DND-41 (cell line): ENCODE results near the gene VPS8.

Experiments
- ATAC-seq: fragments of 200-7000 bp; cut with Tn5 transposase; 3 replicates; pipeline ENCODE4 v1.9.1; 2021; ENCODE audit warnings: low read depth; ENCODE audit not compliant: insufficient read depth
- DNase-seq: peaks from one replicate; pipeline ENCODE4 v3.0.0-alpha.2; 2020
- H2AFZ ChIP-seq: 2 replicates; pipeline ENCODE4 v1.6.0; 2012; ENCODE audit warnings: low read depth, low read length
- H3K27ac ChIP-seq: 2 replicates; pipeline ENCODE4 v1.5.1; 2012; ENCODE audit warnings: low read length, inconsistent platforms
- H3K27me3 ChIP-seq: fragments of 200-600 bp; sonication (generic); 2 replicates; pipeline ENCODE4 v1.6.0; 2012; ENCODE audit warnings: low read length, mild to moderate bottlenecking, inconsistent platforms; ENCODE audit not compliant: insufficient read depth, poor library complexity
- H3K36me3 ChIP-seq: 2 replicates; pipeline ENCODE4 v1.5.1; 2012; ENCODE audit warnings: low read length, inconsistent platforms; ENCODE audit not compliant: insufficient read depth
- H3K4me1 ChIP-seq: 2 replicates; pipeline ENCODE4 v1.5.1; 2012; ENCODE audit warnings: mild to moderate bottlenecking, low read length; ENCODE audit not compliant: insufficient read depth
- H3K4me2 ChIP-seq: 2 replicates; pipeline ENCODE4 v1.6.0; 2012; ENCODE audit warnings: mild to moderate bottlenecking, moderate library complexity, low read length, inconsistent platforms; ENCODE audit not compliant: insufficient read depth
- H3K4me3 ChIP-seq, 2 experiments: fragments of 200-600 bp in 1 of 2; shearing (Covaris generic) in 1 of 2; 2 replicates each; pipeline ENCODE4 v1.5.1; 2012 to 2016; ENCODE audit warnings: inconsistent platforms in 2 of 2, low read length in 2 of 2, mild to moderate bottlenecking in 2 of 2, low read depth in 1 of 2, moderate library complexity in 1 of 2
- H3K79me2 ChIP-seq: 2 replicates; pipeline ENCODE4 v1.6.0; 2012; ENCODE audit warnings: low read length, inconsistent platforms; ENCODE audit not compliant: insufficient read depth
- H3K9ac ChIP-seq: 2 replicates; pipeline ENCODE4 v1.6.0; 2012; ENCODE audit warnings: low read depth, mild to moderate bottlenecking, inconsistent platforms, low read length, moderate library complexity
- H3K9me3 ChIP-seq: 2 replicates; pipeline ENCODE4 v1.5.1; 2012; ENCODE audit warnings: low read length, moderate library complexity, mild to moderate bottlenecking, inconsistent platforms; ENCODE audit not compliant: insufficient read depth, severe bottlenecking
- H4K20me1 ChIP-seq: 2 replicates; pipeline ENCODE4 v1.6.0; 2012; ENCODE audit warnings: low read length; ENCODE audit not compliant: insufficient read depth
- CTCF ChIP-seq: IDR thresholded peaks from 2 replicates; pipeline ENCODE4 v1.5.1; 2012; ENCODE audit warnings: borderline replicate concordance, low read length, moderate library complexity, mild to moderate bottlenecking; ENCODE audit not compliant: poor library complexity, severe bottlenecking; ENCODE audit errors: extremely low read depth
- EZH2 ChIP-seq: IDR thresholded peaks from 3 replicates; pipeline ENCODE4 v1.6.1; 2012; ENCODE audit warnings: borderline replicate concordance, low read depth, mild to moderate bottlenecking, moderate library complexity, low read length, inconsistent platforms; ENCODE audit not compliant: severe bottlenecking

Gene VPS8

GRCh38 chr3:184814214-184814613 is 2.2 kb downstream of the VPS8 start:
- peaks cover 19% of the 10 kb centered on the region for H3K79me2 ChIP-seq
- peaks cover 4% of the 10 kb centered on the region; the same call in 1 of the 2 replicates for H3K36me3 ChIP-seq
- no peak overlapping the region for H3K27ac ChIP-seq
- H2AFZ ChIP-seq, result no peak overlapping the region
- no peaks in the 10 kb centered on the region; the same call in 1 of the 2 replicates for H4K20me1 ChIP-seq
- TF ChIP-seq CTCF, result no peak
- no peak for TF ChIP-seq EZH2
- no peaks in the 10 kb centered on the region for H3K27me3 ChIP-seq
- H3K9ac ChIP-seq, result no peak overlapping the region
- H3K9me3 ChIP-seq, result no peaks in the 10 kb centered on the region
- ATAC-seq, result no peak
- H3K4me1 ChIP-seq, result peaks cover 28% of the 10 kb centered on the region
- H3K4me2 ChIP-seq, result 0 out of 2 replicates have a peak overlapping the region, but pooled peaks have one; percentile 87
- H3K4me3 ChIP-seq, result no peak overlapping the region
- DNase-seq, result no peak

GRCh38 chr3:184815046-184815930 is 3.3 kb downstream of the VPS8 start:
- H3K79me2 ChIP-seq, result peaks cover 19% of the 10 kb centered on the region
- peaks cover 4% of the 10 kb centered on the region; the same call in 1 of the 2 replicates for H3K36me3 ChIP-seq
- H3K9me3 ChIP-seq, result no peaks in the 10 kb centered on the region
- DNase-seq (no peak), ATAC-seq (no peak)
- H3K4me1 ChIP-seq, result peaks cover 28% of the 10 kb centered on the region
- H3K9ac ChIP-seq, result no peak overlapping the region
- no peak overlapping the region for H3K4me2 ChIP-seq
- H3K4me3 ChIP-seq, result no peak overlapping the region
- no peak overlapping the region for H3K27ac ChIP-seq
- H2AFZ ChIP-seq, result no peak overlapping the region
- no peaks in the 10 kb centered on the region for H3K27me3 ChIP-seq
- no peaks in the 10 kb centered on the region; the same call in 1 of the 2 replicates for H4K20me1 ChIP-seq
- TF ChIP-seq EZH2 (no peak), CTCF (no peak)

GRCh38 chr3:184816614-184817013 is 4.6 kb downstream of the VPS8 start:
- H2AFZ ChIP-seq, result no peak overlapping the region
- ATAC-seq (no peak), DNase-seq (no peak)
- no peaks in the 10 kb centered on the region for H3K9me3 ChIP-seq
- H3K79me2 ChIP-seq, result peaks cover 19% of the 10 kb centered on the region
- H3K27ac ChIP-seq, result no peak overlapping the region
- H3K4me2 ChIP-seq, result no peak overlapping the region
- TF ChIP-seq CTCF (no peak), EZH2 (no peak)
- no peak overlapping the region for H3K4me3 ChIP-seq
- no peaks in the 10 kb centered on the region; the same call in 1 of the 2 replicates for H4K20me1 ChIP-seq
- H3K27me3 ChIP-seq, result no peaks in the 10 kb centered on the region
- no peak overlapping the region for H3K9ac ChIP-seq
- H3K4me1 ChIP-seq, result peaks cover 21% of the 10 kb centered on the region
- H3K36me3 ChIP-seq, result peaks cover 4% of the 10 kb centered on the region; the same call in 1 of the 2 replicates
